ENCODE data around the gene SLC16A1.
"Not testable (repeated sequence)": the region's sequence is repeated elsewhere in the genome, so short reads cannot be mapped to it uniquely, and the experiment has no call there.

The SLC16A1 gene

DNA sequence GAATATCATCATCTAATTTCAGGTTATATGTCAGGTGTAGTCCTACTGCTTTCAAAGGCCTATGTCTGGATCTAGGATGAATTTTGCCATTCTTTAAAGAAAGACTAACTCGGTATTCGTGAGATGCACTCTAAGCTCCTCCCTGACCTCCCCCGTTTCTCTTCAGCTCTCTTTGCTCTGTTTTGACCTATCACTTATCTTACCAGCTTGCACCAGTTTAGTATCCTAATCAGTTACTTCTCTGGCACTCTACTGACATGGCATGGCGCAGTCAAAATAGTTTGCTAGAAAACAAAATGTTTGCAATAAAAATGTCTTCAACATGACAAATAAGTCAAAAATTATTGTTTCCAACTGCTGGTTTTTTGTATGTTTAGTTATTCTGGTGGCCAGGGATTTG lies 8.4 kb upstream of the SLC16A1 start:
- no peak for DNase-seq

DNA sequence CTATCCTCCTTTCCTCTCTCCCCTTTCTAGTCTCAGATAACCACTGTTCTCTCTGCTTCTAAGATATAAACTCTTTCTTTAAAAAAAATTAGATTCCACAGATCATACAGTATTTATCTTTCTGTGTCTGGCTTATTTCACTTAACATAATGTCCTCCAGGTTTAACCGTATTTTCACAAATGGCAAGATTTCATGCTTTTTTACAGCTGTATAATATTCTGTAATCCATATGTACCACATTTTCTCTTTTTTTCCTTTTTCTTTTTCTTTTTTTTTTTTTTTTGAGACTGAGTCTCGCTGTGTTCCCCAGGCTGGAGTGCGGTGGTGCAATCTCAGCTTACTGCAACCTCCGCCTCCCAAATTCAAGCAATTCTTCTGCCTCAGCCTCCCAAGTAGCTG lies 5.1 kb upstream of the SLC16A1 start:
- DNase-seq, result no peak

GRCh38 chr1:112960384-112960783 lies 4.4 kb upstream of the SLC16A1 start:
- DNase-seq, result no peak

DNA sequence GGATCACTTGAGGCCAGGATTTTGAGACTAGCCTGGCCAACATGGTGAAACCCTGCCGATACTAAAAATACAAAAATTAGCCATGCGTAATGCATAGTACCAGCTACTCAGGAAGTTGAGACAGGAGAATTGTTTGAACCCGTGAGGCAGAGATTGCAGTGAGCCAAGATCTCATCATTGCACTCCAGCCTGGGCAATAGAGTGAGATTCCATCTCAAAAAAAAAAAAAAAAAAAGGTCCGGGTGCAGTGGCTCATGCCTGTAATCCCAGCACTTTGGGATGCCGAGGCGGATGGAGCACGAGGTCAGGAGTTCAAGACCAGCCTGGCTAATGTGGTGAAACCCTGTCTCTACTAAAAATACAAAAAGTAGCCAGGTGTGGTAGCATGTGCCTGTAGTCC lies 2.2 kb upstream of the SLC16A1 start:
- DNase-seq, result not testable (repeated sequence)

GRCh38 chr1:112957133-112957812 lies 1.3 kb upstream of the SLC16A1 start:
- DNase-seq, result peak; percentile 85

GRCh38 chr1:112956544-112957132 lies 642 bp upstream of the SLC16A1 start:
- peak; percentile 88 for DNase-seq

- peak; percentile 88 for DNase-seq
These were observed 837 bp downstream of the SLC16A1 start for GRCh38 chr1:112954945-112955772.

GRCh38 chr1:112954017-112954650 lies 1.9 kb downstream of the SLC16A1 start:
- DNase-seq, result peak; percentile 37

- no peak for DNase-seq
These were observed 5.6 kb downstream of the SLC16A1 start for GRCh38 chr1:112950426-112950825.

- DNase-seq, result no peak
These were observed 9.3 kb downstream of the SLC16A1 start for GRCh38 chr1:112946683-112947082.

DNA sequence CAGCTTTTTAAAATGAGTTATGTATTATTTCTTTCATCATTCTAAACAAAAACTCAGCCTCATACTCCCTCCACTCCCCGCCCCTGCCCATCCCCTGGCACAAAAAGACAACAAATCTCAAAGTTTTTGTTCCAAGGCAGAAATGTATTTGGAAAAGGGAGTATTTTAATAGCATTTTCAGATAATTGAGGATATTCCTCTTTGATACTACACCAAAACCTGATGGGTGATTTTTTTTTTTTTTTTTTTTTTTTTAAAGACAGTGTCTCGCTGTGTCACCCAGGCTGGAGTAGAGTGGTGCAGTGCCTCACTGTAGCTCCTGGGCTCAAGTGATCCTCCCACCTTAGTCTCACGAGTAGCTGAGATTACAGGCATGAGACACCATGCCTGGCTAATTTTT lies 16.2 kb downstream of the SLC16A1 start:
- no peak for DNase-seq

- DNase-seq, result no peak
These were observed 17.8 kb downstream of the SLC16A1 start for GRCh38 chr1:112938210-112938609.

GRCh38 chr1:112937495-112937894 lies 18.5 kb downstream of the SLC16A1 start:
- DNase-seq, result peak; percentile 52

- no peak for DNase-seq
These were observed 18.9 kb downstream of the SLC16A1 start for GRCh38 chr1:112937070-112937469.

DNA sequence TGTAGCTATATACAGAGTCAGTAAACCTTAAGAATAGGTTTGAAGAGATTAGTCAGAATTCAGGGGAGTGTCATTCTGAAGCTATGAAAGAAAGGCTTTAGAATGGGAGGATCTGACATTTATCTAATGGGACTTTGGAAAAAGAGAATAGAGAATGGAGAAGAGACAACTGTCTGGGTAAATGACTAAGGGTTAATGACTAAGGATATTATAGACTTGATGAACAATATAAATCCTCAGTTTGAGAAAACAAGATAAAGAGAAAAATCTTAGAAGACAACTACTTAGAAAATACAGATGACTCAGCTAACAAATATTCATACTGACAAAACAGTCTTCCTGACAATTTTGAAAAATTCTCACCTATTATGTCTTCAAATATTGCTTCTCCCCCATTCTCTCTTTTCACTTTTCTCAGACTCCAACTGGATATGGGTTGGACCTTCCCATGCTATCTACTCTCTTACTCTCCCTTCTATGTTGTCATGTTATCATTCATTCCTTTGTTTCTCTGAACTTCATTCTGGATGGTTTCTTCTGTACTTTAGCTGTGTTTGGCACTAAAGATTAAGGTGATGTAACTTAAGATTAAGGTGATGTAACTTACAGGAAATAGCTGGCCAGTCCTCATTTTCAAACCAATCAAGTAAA lies 20.4 kb downstream of the SLC16A1 start:
- DNase-seq, result no peak

DNA sequence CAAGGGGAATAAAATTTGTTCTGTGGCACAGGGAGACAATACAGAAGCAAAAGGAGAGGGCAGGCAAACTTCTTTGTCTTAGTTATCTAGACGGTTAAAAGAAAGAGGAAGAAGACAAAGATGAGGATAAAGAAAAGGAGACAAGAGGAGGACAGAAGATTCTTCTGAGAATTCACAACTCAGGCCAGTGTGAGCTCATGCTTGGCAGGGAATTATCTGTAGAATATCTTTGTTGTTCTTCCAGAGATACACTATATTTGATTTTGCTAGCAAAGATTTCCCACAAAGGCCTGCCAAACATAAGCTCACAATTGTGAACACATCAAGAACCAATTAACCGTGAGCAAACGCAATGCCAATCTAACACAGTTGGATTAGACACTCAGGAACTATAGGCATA lies 21.4 kb downstream of the SLC16A1 start:
- DNase-seq, result no peak

DNA sequence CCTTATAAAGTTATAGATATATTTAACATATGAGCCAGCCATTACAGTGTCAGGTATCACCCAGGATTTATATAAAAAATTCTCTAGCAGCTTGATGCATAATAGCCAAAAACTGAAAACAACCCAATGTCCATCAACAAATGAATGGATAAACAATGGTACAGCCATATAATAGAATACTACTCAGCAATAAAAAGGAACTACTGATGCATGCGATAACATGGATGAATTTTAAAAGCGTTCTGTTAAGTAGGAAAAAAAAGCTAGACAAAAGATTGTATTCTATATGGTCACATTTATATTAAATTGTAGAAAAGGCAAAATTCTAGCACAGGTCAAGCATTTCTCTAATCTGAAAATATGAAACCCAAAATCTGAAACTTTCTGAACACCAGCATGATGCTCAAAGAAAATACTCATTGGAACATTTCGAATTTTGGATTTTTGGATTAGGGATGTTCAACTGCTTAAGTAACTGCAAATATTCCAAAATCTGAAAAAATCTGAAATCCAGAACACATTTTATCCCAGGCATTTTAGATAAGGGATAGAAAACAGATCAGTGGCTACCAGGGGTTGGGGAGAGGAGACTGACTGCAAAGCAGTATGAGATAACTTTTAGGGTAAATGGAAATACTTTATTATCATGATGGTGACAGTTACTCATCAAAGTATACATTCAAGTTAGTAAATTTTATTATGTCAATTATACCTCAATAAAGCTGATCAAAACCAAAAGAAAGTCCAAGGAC lies 22.0 kb downstream of the SLC16A1 start:
- DNase-seq, result no peak

- DNase-seq, result no peak
These were observed 26.0 kb downstream of the SLC16A1 start for GRCh38 chr1:112929979-112930378.

GRCh38 chr1:112927462-112927990 lies 28.5 kb downstream of the SLC16A1 start:
- no peak for DNase-seq

- DNase-seq, result no peak
These were observed 29.1 kb downstream of the SLC16A1 start for GRCh38 chr1:112926858-112927257.

DNA sequence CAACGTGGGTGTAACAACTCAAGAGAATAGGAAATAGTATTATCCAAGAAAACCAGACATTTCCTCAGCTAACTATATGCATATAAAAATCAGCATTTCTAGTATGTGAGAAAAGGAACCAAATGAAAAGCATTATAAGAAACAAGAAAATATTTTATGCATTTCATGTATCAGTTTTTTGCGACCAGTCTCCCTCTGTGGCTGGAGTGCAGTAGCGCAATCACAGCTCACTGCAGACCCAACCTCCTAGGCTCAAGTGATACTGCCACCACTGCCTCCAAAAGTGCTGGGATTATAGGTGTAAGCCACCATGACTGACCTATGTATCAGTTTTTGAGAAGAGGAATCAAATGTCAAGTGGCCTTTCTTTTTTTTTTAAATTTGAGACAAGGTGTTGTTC lies 31.0 kb downstream of the SLC16A1 start:
- no peak for DNase-seq

GRCh38 chr1:112923959-112924349 lies 32.0 kb downstream of the SLC16A1 start:
- no peak for DNase-seq

All from NCI-H82 (cell line).